Subcutaneous adipose tissue (tissue), 4 donors: ENCODE results near the gene EIF3I. TPM values are rescaled to one million over a fixed set of nuclear protein-coding genes. Genes with fewer than 3 reads are reported as not detected.

Experiments
- CTCF ChIP-seq: fragments of 450-650 bp; IDR thresholded peaks from one replicate; pipeline ENCODE4 v1.5.1; 2016; ENCODE audit warnings: low read depth, mild to moderate bottlenecking, control low read depth, antibody characterized with exemption, moderate library complexity
- total RNA-seq, 4 donors: library from RNA; depleted of rRNA; stranded (reverse); fragments of >200 nt; gene quantifications; one replicate each; pipeline ENCODE4 v1.1.0, GENCODE V29; 2016

Gene EIF3I
- total RNA-seq, 4 donors from 2014 or later, result 137 to 166 (median 147) TPM

- no peak for TF ChIP-seq CTCF
Measured at GRCh38 chr1:32205401-32206370, 16.5 kb upstream of the EIF3I start, which contains the start of gene IQCC. Gene IQCC (plus strand): TSS chr1:32205671. CDS start chr1:32205682, 11 bp downstream.

DNA sequence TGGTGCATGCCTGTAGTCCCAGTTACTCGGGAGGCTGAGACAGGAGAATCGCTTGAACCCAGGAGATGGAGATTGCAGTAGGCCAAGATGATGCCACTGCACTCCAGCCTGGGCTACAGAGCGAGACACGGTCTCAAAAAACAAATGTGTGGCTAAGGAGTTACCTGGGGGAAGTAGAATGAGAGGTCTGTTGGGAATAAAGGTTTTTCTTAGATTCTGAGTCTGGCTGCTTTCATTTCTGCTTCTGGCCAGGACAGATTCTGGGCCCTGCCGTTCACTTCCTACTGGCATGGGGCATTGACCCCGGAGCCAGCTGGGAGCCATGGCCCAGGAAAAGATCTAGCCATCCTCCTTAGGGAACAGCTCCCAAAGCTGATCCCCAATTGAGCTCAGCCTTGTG, 13.7 kb upstream of the EIF3I start:
- no peak for TF ChIP-seq CTCF

DNA sequence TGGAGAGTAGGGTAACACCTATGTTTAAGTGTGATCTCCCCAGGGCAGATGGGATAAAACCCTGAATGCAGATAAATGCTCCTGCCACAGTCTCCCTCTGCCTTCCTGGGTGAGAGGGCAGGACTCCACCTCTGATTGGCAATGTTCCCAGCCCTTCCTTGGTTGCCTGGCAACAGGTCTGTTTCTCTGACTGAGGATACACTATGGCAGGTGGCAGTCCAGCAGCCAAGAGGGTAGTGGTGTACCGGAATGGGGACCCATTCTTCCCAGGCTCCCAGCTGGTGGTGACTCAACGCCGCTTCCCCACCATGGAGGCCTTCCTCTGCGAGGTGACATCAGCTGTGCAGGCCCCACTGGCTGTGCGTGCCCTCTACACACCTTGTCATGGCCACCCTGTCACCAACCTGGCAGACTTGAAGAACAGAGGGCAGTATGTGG, 13.3 kb upstream of the EIF3I start, which contains the start of gene DCDC2B:
Gene DCDC2B, plus strand, starts transcription at position 199 of the 438 bp plus-strand sequence. Its CDS starts 5 bp downstream, at position 204.
- TF ChIP-seq CTCF, result no peak

DNA sequence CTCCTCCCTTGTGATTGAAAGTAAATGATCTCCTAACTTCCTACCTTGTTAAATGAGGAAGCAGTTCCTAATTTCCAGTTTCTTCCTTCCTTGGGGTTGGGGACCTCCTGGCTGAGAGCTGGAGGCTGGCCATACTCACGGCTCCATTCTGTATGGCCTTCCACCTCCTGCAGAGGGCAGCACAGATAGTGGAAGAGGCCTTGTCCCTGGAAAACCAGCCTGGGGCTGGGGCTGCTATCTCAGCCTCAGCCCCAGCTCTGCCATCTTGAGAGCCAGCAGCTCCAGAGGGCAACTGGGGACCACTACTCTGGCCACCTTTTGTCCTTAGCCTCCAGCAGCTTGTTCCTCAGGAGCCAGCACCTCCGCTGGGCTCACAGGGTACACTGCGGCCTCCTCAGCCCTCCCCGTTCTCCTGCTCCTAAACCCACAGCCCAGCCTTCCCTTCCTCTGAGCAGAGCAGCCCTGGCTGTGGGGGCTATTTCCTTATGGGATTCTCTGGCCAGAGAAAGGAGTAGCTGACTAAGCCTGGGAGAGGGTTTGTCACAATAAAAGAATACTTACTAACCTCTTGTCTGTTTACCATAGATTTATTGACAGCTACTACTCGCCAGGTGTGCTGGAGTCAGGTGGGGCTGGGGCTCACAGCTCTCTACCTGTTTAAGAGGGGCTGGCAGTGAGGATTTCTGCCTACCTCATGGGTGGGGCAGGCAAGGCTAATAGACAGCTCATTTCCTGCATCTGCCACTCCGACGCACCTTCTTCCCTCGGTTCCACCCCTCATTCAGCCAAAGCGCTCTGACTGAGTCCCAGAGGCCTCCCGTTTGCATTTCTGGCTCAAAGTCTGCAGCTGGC, 6.4 kb upstream of the EIF3I start:
- no peak for TF ChIP-seq CTCF

DNA sequence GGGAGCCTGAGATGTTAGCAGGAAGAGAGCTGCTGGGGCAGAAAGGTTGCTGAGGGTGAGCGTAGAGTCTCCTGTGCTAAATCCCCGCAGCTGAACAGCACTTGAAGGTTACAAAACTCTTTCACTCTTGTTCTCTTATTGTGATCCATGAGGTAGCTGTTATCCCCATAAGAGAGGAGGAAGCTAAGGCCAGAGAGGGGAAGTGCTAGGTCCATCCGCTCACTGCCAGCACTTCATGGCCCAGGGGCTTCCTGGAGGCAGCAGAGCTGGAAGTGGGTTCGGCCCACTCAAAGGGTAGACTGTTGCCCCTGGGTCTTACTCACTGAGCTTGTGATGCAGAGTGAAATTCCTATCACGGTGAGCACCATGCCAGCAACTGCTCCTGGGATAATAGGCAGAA, 5.6 kb upstream of the EIF3I start:
- no peak for TF ChIP-seq CTCF

GRCh38 chr1:32219022-32219421, 3.2 kb upstream of the EIF3I start:
- no peak for TF ChIP-seq CTCF
